Esophagus (tissue), 2 donors: ENCODE measurements around the gene MACROD2. TPM values are rescaled to one million over a fixed set of nuclear protein-coding genes. Genes with fewer than 3 reads are reported as not detected.

Experiments
- H3K27ac ChIP-seq, 2 donors: one replicate each; pipeline ENCODE4 v1.5.1; 2013; ENCODE audit warnings: low read depth in 2 of 2, mild to moderate bottlenecking in 2 of 2, inconsistent platforms in 1 of 2, low read length in 1 of 2, moderate library complexity in 1 of 2
- H3K27me3 ChIP-seq, 2 donors: one replicate each; pipeline ENCODE4 v1.6.1; 2013; ENCODE audit warnings: low read length in 2 of 2, control low read depth in 1 of 2, mild to moderate bottlenecking in 1 of 2; ENCODE audit not compliant: insufficient read depth in 2 of 2, control insufficient read depth in 1 of 2
- H3K36me3 ChIP-seq, 2 donors: one replicate each; pipeline ENCODE4 v1.6.1; 2013; ENCODE audit warnings: low read length in 1 of 2; ENCODE audit not compliant: control insufficient read depth in 2 of 2, insufficient read depth in 2 of 2
- H3K4me1 ChIP-seq, 2 donors: one replicate each; pipeline ENCODE4 v1.6.1; 2013; ENCODE audit warnings: low read length in 1 of 2; ENCODE audit not compliant: control insufficient read depth in 2 of 2, insufficient read depth in 2 of 2
- H3K4me3 ChIP-seq, 2 donors: one replicate each; pipeline ENCODE4 v1.5.1; 2013; ENCODE audit warnings: low read length in 2 of 2, mild to moderate bottlenecking in 2 of 2, low read depth in 1 of 2, moderate library complexity in 1 of 2
- H3K9me3 ChIP-seq, 2 donors: one replicate each; pipeline ENCODE4 v1.6.1; 2013; ENCODE audit warnings: mild to moderate bottlenecking in 2 of 2, low read depth in 1 of 2, low read length in 1 of 2, moderate library complexity in 1 of 2; ENCODE audit not compliant: control insufficient read depth in 2 of 2, insufficient read depth in 1 of 2
- WGBS, 2 donors: extraction: QIAGEN DNeasy Blood & Tissue Kit; methylation state at CpG; one replicate each; pipeline ENCODE4 v1.1.7; 2013; 5-methylcytosine and 5-hydroxymethylcytosine counted together
- polyA plus RNA-seq, 2 donors: library from polyadenylated mRNA; stranded (reverse); fragments of 200-250 nt; gene quantifications; one replicate each; pipeline ENCODE4 v1.2.3, GENCODE V29; 2013
- donor health status: healthy with polysubstance abuse.
- donor health status: Bipolar disorder and iron deficiency.

Gene MACROD2
- polyA plus RNA-seq, 2 donors: 0.64 to 1.9 TPM

GRCh38 chr20:15144916-15145315 is 1149.6 kb downstream of the MACROD2 start:
- no peak overlapping the region for H3K27ac ChIP-seq
- 57 to 59% methylated on average over 3 of the region's 3 CpGs for WGBS, 2 donors

GRCh38 chr20:15146948-15147347 is 1151.6 kb downstream of the MACROD2 start:
- H3K4me1 ChIP-seq: no peaks in the 10 kb centered on the region
- H3K27ac ChIP-seq: no peak overlapping the region
- no peaks in the 10 kb centered on the region for H3K27me3 ChIP-seq
- no peaks in the 10 kb centered on the region for H3K9me3 ChIP-seq
- no peak overlapping the region for H3K4me3 ChIP-seq
- no peaks in the 10 kb centered on the region for H3K36me3 ChIP-seq
- 75 to 76% methylated on average over 2 of the region's 2 CpGs for WGBS, 2 donors

More at GRCh38 chr20:15144916-15145315, 1149.6 kb downstream of the MACROD2 start:
- no peaks in the 10 kb centered on the region for H3K4me1 ChIP-seq
- H3K4me3 ChIP-seq: no peak overlapping the region
- H3K27me3 ChIP-seq: no peaks in the 10 kb centered on the region
- no peaks in the 10 kb centered on the region for H3K9me3 ChIP-seq
- no peaks in the 10 kb centered on the region for H3K36me3 ChIP-seq

GRCh38 chr20:15154070-15154469 is 1158.8 kb downstream of the MACROD2 start:
- WGBS, 2 donors: 49 to 73% methylated on average over 2 of the region's 2 CpGs
- H3K27ac ChIP-seq: no peak overlapping the region
- peaks cover 0 to 2% of the 10 kb centered on the region in 2 donors for H3K9me3 ChIP-seq
- H3K27me3 ChIP-seq: no peaks in the 10 kb centered on the region
- H3K4me3 ChIP-seq: no peak overlapping the region
- no peaks in the 10 kb centered on the region for H3K4me1 ChIP-seq
- no peaks in the 10 kb centered on the region for H3K36me3 ChIP-seq

- no peak overlapping the region for H3K4me3 ChIP-seq
- no peaks in the 10 kb centered on the region for H3K27me3 ChIP-seq
- no peak overlapping the region for H3K27ac ChIP-seq
- H3K36me3 ChIP-seq: no peaks in the 10 kb centered on the region
- no peaks in the 10 kb centered on the region for H3K4me1 ChIP-seq
- H3K9me3 ChIP-seq: peaks cover 0 to 2% of the 10 kb centered on the region in 2 donors
Measured at GRCh38 chr20:15155848-15156401, 1160.6 kb downstream of the MACROD2 start.

GRCh38 chr20:15158533-15158932 is 1163.2 kb downstream of the MACROD2 start:
- Histone ChIP-seq H3K27ac (no peak overlapping the region), H3K36me3 (no peaks in the 10 kb centered on the region), H3K4me1 (no peaks in the 10 kb centered on the region), H3K4me3 (no peak overlapping the region), H3K27me3 (no peaks in the 10 kb centered on the region), H3K9me3 (peaks cover 0 to 2% of the 10 kb centered on the region in 2 donors)
- WGBS, 2 donors: 52 to 70% methylated on average over 2 of the region's 2 CpGs

- 61 to 63% methylated on average over 6 of the region's 6 CpGs for WGBS, 2 donors
- no peak overlapping the region for H3K4me3 ChIP-seq
- no peaks in the 10 kb centered on the region for H3K27me3 ChIP-seq
- H3K36me3 ChIP-seq: no peaks in the 10 kb centered on the region
- H3K9me3 ChIP-seq: no peaks in the 10 kb centered on the region
- no peaks in the 10 kb centered on the region for H3K4me1 ChIP-seq
- no peak overlapping the region for H3K27ac ChIP-seq
Measured at GRCh38 chr20:15162079-15162647, 1166.8 kb downstream of the MACROD2 start.

GRCh38 chr20:15163632-15164031 is 1168.3 kb downstream of the MACROD2 start:
- H3K9me3 ChIP-seq: no peaks in the 10 kb centered on the region
- H3K4me3 ChIP-seq: no peak overlapping the region
- H3K27me3 ChIP-seq: no peaks in the 10 kb centered on the region
- H3K4me1 ChIP-seq: no peaks in the 10 kb centered on the region
- H3K27ac ChIP-seq: no peak overlapping the region
- H3K36me3 ChIP-seq: no peaks in the 10 kb centered on the region

- H3K27me3 ChIP-seq: no peaks in the 10 kb centered on the region
- no peak overlapping the region for H3K4me3 ChIP-seq
- no peaks in the 10 kb centered on the region for H3K9me3 ChIP-seq
- 96 to 100% methylated on average over 1 of the region's 1 CpG for WGBS, 2 donors
- no peaks in the 10 kb centered on the region for H3K4me1 ChIP-seq
- H3K36me3 ChIP-seq: no peaks in the 10 kb centered on the region
- H3K27ac ChIP-seq: no peak overlapping the region
Measured at GRCh38 chr20:15164726-15165125, 1169.4 kb downstream of the MACROD2 start.

- Histone ChIP-seq H3K36me3 (no peaks in the 10 kb centered on the region), H3K27me3 (no peaks in the 10 kb centered on the region), H3K4me1 (no peaks in the 10 kb centered on the region), H3K9me3 (no peaks in the 10 kb centered on the region), H3K4me3 (no peak overlapping the region), H3K27ac (no peak overlapping the region)
Measured at GRCh38 chr20:15166744-15167143, 1171.4 kb downstream of the MACROD2 start.

GRCh38 chr20:15171016-15171415 is 1175.7 kb downstream of the MACROD2 start:
- H3K36me3 ChIP-seq: no peaks in the 10 kb centered on the region
- peaks cover 5% of the 10 kb centered on the region in 2 donors for H3K9me3 ChIP-seq
- H3K4me3 ChIP-seq: no peak overlapping the region
- H3K27ac ChIP-seq: no peak overlapping the region
- 83 to 87% methylated on average over 3 of the region's 3 CpGs for WGBS, 2 donors
- H3K27me3 ChIP-seq: no peaks in the 10 kb centered on the region
- no peaks in the 10 kb centered on the region for H3K4me1 ChIP-seq
